Measurements from ENCODE around the gene TRIM41. TPM values are rescaled to one million over a fixed set of nuclear protein-coding genes. Genes with fewer than 3 reads are reported as not detected.
A peak's percentile ranks its signal among the peaks of the same experiment; 100 is the strongest.

TRIM41 gene
- total and polyA plus RNA-seq, 9 of the 15 experiments (the other 6 are each of a cell fraction or from before 2014, with no cell fraction given) = 1.8 to 47.6 (median 20.9) TPM

DNA sequence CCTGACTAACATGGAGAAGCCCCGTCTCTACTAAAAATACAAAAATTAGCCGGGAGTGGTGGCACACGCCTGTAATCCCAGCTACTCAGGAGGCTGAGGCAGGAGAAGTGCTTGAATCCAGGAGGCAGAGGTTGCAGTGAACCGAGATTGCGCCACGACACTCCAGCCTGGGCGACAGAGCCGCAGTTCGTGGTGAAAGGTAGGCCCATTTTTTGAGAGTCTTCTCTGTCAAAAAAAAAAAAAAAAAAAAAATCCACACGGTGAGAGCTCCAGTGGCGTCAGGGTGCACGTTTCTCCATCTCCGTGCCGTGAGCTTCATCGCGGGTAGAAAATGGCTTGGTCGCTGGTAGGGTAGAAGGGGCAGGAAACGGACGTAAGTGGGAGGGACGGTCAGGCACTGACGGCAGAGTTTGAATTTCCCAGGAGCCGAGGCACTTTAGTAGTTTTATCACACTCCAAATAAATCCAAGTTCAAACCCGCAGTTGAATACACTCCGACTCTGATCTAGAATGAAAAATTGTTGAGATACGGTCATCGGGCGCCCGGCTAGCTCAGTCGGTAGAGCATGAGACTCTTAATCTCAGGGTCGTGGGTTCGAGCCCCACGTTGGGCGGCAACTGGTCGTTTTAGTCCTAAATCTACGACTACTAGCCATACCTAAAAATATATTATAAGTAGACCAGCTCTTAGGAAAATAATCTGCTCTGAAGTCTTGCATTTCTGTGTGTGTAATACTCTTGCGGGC lies 15.7 kb upstream of the TRIM41 start (continued):
- TF ChIP-seq, protein P1, sequence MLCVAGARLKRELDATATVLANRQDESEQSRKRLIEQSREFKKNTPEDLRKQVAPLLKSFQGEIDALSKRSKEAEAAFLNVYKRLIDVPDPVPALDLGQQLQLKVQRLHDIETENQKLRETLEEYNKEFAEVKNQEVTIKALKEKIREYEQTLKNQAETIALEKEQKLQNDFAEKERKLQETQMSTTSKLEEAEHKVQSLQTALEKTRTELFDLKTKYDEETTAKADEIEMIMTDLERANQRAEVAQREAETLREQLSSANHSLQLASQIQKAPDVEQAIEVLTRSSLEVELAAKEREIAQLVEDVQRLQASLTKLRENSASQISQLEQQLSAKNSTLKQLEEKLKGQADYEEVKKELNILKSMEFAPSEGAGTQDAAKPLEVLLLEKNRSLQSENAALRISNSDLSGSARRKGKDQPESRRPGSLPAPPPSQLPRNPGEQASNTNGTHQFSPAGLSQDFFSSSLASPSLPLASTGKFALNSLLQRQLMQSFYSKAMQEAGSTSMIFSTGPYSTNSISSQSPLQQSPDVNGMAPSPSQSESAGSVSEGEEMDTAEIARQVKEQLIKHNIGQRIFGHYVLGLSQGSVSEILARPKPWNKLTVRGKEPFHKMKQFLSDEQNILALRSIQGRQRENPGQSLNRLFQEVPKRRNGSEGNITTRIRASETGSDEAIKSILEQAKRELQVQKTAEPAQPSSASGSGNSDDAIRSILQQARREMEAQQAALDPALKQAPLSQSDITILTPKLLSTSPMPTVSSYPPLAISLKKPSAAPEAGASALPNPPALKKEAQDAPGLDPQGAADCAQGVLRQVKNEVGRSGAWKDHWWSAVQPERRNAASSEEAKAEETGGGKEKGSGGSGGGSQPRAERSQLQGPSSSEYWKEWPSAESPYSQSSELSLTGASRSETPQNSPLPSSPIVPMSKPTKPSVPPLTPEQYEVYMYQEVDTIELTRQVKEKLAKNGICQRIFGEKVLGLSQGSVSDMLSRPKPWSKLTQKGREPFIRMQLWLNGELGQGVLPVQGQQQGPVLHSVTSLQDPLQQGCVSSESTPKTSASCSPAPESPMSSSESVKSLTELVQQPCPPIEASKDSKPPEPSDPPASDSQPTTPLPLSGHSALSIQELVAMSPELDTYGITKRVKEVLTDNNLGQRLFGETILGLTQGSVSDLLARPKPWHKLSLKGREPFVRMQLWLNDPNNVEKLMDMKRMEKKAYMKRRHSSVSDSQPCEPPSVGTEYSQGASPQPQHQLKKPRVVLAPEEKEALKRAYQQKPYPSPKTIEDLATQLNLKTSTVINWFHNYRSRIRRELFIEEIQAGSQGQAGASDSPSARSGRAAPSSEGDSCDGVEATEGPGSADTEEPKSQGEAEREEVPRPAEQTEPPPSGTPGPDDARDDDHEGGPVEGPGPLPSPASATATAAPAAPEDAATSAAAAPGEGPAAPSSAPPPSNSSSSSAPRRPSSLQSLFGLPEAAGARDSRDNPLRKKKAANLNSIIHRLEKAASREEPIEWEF (CRISPR knock-in tag; IDR thresholded peaks at IDR 0.05) = no peak
- TF ChIP-seq, protein P2, sequence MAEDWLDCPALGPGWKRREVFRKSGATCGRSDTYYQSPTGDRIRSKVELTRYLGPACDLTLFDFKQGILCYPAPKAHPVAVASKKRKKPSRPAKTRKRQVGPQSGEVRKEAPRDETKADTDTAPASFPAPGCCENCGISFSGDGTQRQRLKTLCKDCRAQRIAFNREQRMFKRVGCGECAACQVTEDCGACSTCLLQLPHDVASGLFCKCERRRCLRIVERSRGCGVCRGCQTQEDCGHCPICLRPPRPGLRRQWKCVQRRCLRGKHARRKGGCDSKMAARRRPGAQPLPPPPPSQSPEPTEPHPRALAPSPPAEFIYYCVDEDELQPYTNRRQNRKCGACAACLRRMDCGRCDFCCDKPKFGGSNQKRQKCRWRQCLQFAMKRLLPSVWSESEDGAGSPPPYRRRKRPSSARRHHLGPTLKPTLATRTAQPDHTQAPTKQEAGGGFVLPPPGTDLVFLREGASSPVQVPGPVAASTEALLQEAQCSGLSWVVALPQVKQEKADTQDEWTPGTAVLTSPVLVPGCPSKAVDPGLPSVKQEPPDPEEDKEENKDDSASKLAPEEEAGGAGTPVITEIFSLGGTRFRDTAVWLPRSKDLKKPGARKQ (CRISPR knock-in tag; IDR thresholded peaks at IDR 0.05) = no peak; the same call in 1 of the 2 replicates
- TF ChIP-seq CHD4 (IDR thresholded peaks at IDR 0.05; ENCODE audit: insufficient read depth, insufficient replicate concordance, low read depth, low read length, poor library complexity, severe bottlenecking) = no peak
- TF ChIP-seq, protein P3, sequence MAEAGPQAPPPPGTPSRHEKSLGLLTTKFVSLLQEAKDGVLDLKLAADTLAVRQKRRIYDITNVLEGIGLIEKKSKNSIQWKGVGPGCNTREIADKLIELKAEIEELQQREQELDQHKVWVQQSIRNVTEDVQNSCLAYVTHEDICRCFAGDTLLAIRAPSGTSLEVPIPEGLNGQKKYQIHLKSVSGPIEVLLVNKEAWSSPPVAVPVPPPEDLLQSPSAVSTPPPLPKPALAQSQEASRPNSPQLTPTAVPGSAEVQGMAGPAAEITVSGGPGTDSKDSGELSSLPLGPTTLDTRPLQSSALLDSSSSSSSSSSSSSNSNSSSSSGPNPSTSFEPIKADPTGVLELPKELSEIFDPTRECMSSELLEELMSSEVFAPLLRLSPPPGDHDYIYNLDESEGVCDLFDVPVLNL (CRISPR knock-in tag; IDR thresholded peaks at IDR 0.05; ENCODE audit: low read depth) = no peak
- TF ChIP-seq, protein P4, sequence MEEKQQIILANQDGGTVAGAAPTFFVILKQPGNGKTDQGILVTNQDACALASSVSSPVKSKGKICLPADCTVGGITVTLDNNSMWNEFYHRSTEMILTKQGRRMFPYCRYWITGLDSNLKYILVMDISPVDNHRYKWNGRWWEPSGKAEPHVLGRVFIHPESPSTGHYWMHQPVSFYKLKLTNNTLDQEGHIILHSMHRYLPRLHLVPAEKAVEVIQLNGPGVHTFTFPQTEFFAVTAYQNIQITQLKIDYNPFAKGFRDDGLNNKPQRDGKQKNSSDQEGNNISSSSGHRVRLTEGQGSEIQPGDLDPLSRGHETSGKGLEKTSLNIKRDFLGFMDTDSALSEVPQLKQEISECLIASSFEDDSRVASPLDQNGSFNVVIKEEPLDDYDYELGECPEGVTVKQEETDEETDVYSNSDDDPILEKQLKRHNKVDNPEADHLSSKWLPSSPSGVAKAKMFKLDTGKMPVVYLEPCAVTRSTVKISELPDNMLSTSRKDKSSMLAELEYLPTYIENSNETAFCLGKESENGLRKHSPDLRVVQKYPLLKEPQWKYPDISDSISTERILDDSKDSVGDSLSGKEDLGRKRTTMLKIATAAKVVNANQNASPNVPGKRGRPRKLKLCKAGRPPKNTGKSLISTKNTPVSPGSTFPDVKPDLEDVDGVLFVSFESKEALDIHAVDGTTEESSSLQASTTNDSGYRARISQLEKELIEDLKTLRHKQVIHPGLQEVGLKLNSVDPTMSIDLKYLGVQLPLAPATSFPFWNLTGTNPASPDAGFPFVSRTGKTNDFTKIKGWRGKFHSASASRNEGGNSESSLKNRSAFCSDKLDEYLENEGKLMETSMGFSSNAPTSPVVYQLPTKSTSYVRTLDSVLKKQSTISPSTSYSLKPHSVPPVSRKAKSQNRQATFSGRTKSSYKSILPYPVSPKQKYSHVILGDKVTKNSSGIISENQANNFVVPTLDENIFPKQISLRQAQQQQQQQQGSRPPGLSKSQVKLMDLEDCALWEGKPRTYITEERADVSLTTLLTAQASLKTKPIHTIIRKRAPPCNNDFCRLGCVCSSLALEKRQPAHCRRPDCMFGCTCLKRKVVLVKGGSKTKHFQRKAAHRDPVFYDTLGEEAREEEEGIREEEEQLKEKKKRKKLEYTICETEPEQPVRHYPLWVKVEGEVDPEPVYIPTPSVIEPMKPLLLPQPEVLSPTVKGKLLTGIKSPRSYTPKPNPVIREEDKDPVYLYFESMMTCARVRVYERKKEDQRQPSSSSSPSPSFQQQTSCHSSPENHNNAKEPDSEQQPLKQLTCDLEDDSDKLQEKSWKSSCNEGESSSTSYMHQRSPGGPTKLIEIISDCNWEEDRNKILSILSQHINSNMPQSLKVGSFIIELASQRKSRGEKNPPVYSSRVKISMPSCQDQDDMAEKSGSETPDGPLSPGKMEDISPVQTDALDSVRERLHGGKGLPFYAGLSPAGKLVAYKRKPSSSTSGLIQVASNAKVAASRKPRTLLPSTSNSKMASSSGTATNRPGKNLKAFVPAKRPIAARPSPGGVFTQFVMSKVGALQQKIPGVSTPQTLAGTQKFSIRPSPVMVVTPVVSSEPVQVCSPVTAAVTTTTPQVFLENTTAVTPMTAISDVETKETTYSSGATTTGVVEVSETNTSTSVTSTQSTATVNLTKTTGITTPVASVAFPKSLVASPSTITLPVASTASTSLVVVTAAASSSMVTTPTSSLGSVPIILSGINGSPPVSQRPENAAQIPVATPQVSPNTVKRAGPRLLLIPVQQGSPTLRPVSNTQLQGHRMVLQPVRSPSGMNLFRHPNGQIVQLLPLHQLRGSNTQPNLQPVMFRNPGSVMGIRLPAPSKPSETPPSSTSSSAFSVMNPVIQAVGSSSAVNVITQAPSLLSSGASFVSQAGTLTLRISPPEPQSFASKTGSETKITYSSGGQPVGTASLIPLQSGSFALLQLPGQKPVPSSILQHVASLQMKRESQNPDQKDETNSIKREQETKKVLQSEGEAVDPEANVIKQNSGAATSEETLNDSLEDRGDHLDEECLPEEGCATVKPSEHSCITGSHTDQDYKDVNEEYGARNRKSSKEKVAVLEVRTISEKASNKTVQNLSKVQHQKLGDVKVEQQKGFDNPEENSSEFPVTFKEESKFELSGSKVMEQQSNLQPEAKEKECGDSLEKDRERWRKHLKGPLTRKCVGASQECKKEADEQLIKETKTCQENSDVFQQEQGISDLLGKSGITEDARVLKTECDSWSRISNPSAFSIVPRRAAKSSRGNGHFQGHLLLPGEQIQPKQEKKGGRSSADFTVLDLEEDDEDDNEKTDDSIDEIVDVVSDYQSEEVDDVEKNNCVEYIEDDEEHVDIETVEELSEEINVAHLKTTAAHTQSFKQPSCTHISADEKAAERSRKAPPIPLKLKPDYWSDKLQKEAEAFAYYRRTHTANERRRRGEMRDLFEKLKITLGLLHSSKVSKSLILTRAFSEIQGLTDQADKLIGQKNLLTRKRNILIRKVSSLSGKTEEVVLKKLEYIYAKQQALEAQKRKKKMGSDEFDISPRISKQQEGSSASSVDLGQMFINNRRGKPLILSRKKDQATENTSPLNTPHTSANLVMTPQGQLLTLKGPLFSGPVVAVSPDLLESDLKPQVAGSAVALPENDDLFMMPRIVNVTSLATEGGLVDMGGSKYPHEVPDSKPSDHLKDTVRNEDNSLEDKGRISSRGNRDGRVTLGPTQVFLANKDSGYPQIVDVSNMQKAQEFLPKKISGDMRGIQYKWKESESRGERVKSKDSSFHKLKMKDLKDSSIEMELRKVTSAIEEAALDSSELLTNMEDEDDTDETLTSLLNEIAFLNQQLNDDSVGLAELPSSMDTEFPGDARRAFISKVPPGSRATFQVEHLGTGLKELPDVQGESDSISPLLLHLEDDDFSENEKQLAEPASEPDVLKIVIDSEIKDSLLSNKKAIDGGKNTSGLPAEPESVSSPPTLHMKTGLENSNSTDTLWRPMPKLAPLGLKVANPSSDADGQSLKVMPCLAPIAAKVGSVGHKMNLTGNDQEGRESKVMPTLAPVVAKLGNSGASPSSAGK (IDR thresholded peaks at IDR 0.05) = 0 out of 2 replicates have a peak, but pooled peaks have one; percentile 73

Measured in K562 (cell line).